Tibial nerve (tissue), 4 donors: ENCODE results near the gene NLE1. TPM values are rescaled to one million over a fixed set of nuclear protein-coding genes. Genes with fewer than 3 reads are reported as not detected.
"Not testable (repeated sequence)": the region's sequence is repeated elsewhere in the genome, so short reads cannot be mapped to it uniquely, and the experiment has no call there.

Source experiments
- DNase-seq, 2 donors: peaks; one replicate each; pipeline ENCODE4 v3.0.0-alpha.2; 2019; ENCODE audit warnings: low spot score in 2 of 2
- H3K27ac ChIP-seq, 4 donors: fragments of 200-600 bp; sonication (generic) in 3 of 4; one replicate each; pipeline ENCODE4 v1.5.1; 2017 to 2019; ENCODE audit warnings: mild to moderate bottlenecking in 1 of 4
- H3K27me3 ChIP-seq, 2 donors: fragments of 200-600 bp; sonication (generic) in 1 of 2; one replicate each; pipeline versions ENCODE4 v1.5.1 to v1.6.0; 2017 to 2019
- H3K36me3 ChIP-seq, 3 donors: fragments of 200-600 bp; sonication (generic); one replicate each; pipeline ENCODE4 v1.5.1; 2018 to 2019
- H3K4me1 ChIP-seq, 4 donors: fragments of 200-600 bp; sonication (generic) in 3 of 4; one replicate each; pipeline ENCODE4 v1.5.1; 2017 to 2019
- H3K4me3 ChIP-seq, 4 donors: fragments of 200-600 bp; sonication (generic) in 3 of 4; one replicate each; pipeline ENCODE4 v1.5.1; 2017 to 2019; ENCODE audit warnings: mild to moderate bottlenecking in 1 of 4, moderate library complexity in 1 of 4
- H3K9me3 ChIP-seq, 4 donors: fragments of 200-600 bp; sonication (generic) in 3 of 4; one replicate each; pipeline ENCODE4 v1.5.1; 2017 to 2019
- EP300 ChIP-seq, 2 donors: sonication (generic); formaldehyde crosslinking; IDR thresholded peaks; one replicate each; pipeline ENCODE4 v1.6.1; 2017; ENCODE audit warnings: antibody characterized with exemption in 2 of 2, mild to moderate bottlenecking in 1 of 2
- POLR2A ChIP-seq, 2 donors: fragments of 450-650 bp; IDR thresholded peaks; one replicate each; pipeline ENCODE4 v1.6.1; 2017; ENCODE audit warnings: antibody characterized with exemption in 2 of 2, mild to moderate bottlenecking in 2 of 2, moderate library complexity in 2 of 2
- WGBS, 2 donors: methylation state at CpG; one replicate each; pipeline ENCODE4 v1.1.5; 2018; 5-methylcytosine and 5-hydroxymethylcytosine counted together
- total RNA-seq, 4 donors: library from RNA; depleted of rRNA; stranded (reverse); fragments of >200 nt; gene quantifications; one replicate each; pipeline ENCODE4 v1.1.0, GENCODE V29; 2016
- TF ChIP-seq, protein P1 (sequence below), 5 experiments: fragments of 200-600 bp in 3 of 5; fragments of 450-650 bp in 2 of 5; sonication (generic) in 3 of 5; IDR thresholded peaks; one replicate each; pipeline ENCODE4 v1.5.1; 2016 to 2019; ENCODE audit warnings: antibody characterized with exemption in 5 of 5, mild to moderate bottlenecking in 3 of 5, moderate library complexity in 2 of 5

The NLE1 gene
- total RNA-seq, 4 donors from 2014 or later, result 10.4 to 32.1 (median 17.1) TPM

DNA sequence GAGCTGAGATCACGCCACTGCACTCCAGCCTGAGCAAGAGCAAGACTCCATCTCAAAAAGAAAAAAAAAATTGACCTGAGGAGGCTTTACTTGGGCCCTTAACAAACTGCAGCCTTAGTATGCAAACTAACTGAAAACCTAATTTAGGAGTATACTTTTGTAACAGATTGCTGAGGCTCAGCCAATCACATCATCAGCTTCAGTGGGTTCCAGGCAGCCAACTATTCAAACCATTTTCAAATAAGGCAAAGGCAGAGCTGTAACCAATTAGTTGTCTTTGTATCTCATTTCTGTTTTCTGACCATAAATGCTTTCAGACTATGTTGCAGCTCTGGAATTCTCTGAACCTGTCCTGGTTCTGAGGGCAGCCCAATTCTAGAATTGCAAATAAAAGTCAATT is 46.4 kb downstream of the NLE1 start:
- 100% methylated on average over 1 of the region's 1 CpG for WGBS, 2 donors
- Histone ChIP-seq H3K36me3 (peaks cover 0 to 32% (median 0%) of the 10 kb centered on the region in 3 donors), H3K4me1 (no peaks in the 10 kb centered on the region), H3K27ac (no peak overlapping the region), H3K4me3 (no peak overlapping the region), H3K9me3 (no peaks in the 10 kb centered on the region), H3K27me3 (no peaks in the 10 kb centered on the region)
- TF ChIP-seq EP300 (IDR thresholded peaks at IDR 0.05) (no peak), POLR2A (IDR thresholded peaks at IDR 0.05) (no peak)
- TF ChIP-seq, protein P1, sequence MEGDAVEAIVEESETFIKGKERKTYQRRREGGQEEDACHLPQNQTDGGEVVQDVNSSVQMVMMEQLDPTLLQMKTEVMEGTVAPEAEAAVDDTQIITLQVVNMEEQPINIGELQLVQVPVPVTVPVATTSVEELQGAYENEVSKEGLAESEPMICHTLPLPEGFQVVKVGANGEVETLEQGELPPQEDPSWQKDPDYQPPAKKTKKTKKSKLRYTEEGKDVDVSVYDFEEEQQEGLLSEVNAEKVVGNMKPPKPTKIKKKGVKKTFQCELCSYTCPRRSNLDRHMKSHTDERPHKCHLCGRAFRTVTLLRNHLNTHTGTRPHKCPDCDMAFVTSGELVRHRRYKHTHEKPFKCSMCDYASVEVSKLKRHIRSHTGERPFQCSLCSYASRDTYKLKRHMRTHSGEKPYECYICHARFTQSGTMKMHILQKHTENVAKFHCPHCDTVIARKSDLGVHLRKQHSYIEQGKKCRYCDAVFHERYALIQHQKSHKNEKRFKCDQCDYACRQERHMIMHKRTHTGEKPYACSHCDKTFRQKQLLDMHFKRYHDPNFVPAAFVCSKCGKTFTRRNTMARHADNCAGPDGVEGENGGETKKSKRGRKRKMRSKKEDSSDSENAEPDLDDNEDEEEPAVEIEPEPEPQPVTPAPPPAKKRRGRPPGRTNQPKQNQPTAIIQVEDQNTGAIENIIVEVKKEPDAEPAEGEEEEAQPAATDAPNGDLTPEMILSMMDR (IDR thresholded peaks at IDR 0.05), result no peak
- no peak for DNase-seq

DNA sequence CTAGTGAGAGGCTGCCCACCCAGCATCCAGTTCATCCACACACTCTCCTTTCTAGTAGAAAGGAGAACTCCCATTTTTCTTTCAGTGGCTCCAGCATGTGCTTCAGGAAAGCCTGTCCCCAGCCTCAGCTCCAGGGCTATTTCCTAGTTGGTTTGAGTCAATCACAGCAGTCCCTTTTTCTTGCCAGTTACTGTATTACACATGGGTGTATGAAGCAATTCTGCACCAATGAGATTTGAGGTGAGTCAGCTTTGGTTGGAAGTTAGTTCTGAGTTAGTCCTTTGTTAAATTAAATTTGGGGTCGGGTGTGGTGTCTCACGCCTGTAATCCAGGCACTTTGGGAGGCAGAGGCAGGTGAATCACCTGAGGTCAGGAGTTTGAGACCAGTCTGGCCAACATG is 47.2 kb downstream of the NLE1 start:
- no peaks in the 10 kb centered on the region for H3K27me3 ChIP-seq
- peaks cover 0 to 24% (median 0%) of the 10 kb centered on the region in 3 donors for H3K36me3 ChIP-seq
- WGBS, 2 donors, result 59 to 74% methylated on average over 2 of the region's 2 CpGs

DNA sequence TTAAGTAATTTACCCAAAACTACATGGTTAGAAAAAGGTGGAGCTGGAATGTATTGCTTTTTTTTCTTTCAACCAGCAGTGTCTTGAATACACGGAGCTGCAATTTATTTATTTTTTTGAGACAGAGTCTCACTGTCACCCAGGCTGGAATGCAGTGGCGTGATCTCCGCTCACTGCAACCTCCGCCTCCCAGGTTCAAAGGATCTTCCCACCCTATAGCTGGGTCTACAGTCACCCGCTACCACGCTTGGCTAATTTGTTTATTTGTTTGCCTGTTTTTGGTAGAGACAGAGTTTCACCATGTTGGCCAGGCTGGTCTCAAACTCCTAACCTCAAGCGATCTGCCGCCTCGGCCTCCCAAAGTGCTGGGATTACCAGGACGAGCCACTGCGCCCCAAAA is 51.4 kb downstream of the NLE1 start:
- peaks cover 0 to 23% (median 9%) of the 10 kb centered on the region in 4 donors for H3K4me1 ChIP-seq
- whole genome bisulfite sequencing, 2 donors, result 87% methylated on average over 11 of the region's 11 CpGs
- H3K27ac ChIP-seq, H3K27me3 ChIP-seq, DNase-seq, H3K4me3 ChIP-seq, H3K9me3 ChIP-seq, H3K36me3 ChIP-seq: not testable (repeated sequence)

More for the DNA sequence above, 47.2 kb downstream of the NLE1 start:
- Histone ChIP-seq H3K4me3 (no peak overlapping the region), H3K27ac (no peak overlapping the region), H3K4me1 (peaks cover 0 to 1% (median 0%) of the 10 kb centered on the region in 4 donors), H3K9me3 (no peaks in the 10 kb centered on the region)
- DNase-seq, result no peak
- TF ChIP-seq, protein P1 (IDR thresholded peaks at IDR 0.05), result no peak
- TF ChIP-seq EP300 (IDR thresholded peaks at IDR 0.05), result no peak
- TF ChIP-seq POLR2A (IDR thresholded peaks at IDR 0.05), result no peak

DNA sequence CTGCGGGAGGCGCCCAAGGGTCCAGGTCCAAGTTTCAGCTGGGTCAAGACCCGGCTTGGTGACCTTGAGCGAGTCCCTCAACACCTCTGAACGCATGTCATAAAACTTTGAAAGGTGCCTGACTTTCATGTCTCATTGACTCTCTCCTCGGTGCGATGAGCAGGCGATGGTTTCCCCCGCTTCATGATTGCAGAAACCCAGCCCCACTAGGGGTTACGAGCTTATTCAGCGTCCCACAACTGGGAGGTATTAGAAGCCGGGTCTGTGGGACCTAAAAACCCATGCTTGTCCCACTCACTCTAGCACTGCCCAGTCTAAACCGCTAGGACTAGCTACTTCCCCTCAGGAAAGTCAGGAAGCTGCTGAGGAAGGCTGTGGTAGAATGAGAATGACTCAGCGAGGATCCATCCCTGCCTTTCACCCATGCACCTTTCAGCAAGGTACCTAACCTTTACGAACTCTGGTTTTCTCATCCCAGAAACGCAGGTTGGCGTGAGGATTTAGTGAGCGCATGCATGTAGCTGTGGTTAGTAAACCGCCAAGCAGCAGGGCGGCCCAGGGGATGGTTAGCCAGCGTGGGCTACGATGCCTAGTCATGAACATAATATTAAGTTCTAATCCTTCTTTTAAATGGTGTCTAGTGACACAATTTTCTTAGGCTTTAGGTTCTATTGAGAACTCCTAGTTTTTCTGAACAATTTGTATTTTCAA is 52.4 kb downstream of the NLE1 start:
- no peaks in the 10 kb centered on the region for H3K36me3 ChIP-seq
- H3K27me3 ChIP-seq, result no peaks in the 10 kb centered on the region
- TF ChIP-seq, protein P1 (IDR thresholded peaks at IDR 0.05), result peak in 3 of 5 experiments; percentile 4 to 53 (median 51)
- TF ChIP-seq POLR2A (IDR thresholded peaks at IDR 0.05), result no peak
- peak overlapping the region; percentile 64 to 98 (median 84) for H3K27ac ChIP-seq
- DNase-seq, result peak in 1 of 2 donors; percentile 7
- 55 to 56% methylated on average over 20 of the region's 22 CpGs for WGBS, 2 donors
- H3K9me3 ChIP-seq, result no peaks in the 10 kb centered on the region
- peak overlapping the region in 3 of 4 donors; percentile 58 to 99 (median 89) for H3K4me3 ChIP-seq
- peaks cover 0 to 23% (median 9%) of the 10 kb centered on the region in 4 donors for H3K4me1 ChIP-seq

DNA sequence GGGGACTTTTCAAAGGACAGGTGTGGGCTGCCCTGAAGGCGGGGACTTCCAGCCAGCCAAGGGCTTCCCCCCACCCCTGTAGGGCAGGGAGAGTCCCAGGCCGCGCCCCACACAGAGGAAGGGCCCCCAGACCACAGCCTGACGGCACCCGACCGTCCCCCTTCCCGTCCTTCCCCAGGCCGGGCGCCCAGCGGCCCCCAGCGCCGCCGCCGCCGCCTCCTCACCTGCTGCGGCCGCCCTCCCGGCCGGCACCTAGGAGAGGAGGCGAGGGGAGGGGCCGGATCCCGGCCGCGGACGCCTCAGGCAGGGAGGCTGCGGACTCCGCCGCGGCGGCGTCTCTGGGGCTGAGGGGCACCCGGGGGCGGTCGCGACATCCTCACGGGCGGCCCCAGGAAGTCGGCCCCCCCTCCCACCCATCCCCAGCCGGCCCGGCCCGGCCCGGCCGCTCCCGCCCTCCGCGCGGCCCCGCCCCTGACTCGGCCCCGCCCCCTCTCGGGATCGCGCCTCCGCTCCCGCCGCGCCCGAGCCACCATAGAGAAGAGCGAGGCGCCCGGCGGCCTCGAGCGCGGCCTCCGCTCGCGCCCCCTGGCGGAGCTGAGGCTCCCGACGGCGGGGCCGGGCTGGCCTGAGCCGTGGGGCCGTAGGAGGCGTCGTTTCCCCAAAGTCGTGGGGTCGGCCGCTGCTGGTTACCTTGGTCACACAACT is 53.1 kb downstream of the NLE1 start:
- Histone ChIP-seq H3K4me1 (peaks cover 0 to 23% (median 9%) of the 10 kb centered on the region in 4 donors), H3K36me3 (no peaks in the 10 kb centered on the region), H3K27ac (peak overlapping the region; percentile 64 to 98 (median 96)), H3K4me3 (peak overlapping the region; percentile 58 to 99 (median 94)), H3K9me3 (no peaks in the 10 kb centered on the region), H3K27me3 (no peaks in the 10 kb centered on the region)
- peak; percentile 75 to 83 for DNase-seq
- TF ChIP-seq, protein P1 (IDR thresholded peaks at IDR 0.05), result peak; percentile 79 to 96 (median 93)
- TF ChIP-seq EP300 (IDR thresholded peaks at IDR 0.05) (peak in 1 of 2 donors; percentile 4), POLR2A (IDR thresholded peaks at IDR 0.05) (peak in 1 of 2 donors; percentile 51)
- WGBS, 2 donors, result 1% methylated on average over 50 of the region's 80 CpGs; no CpG with 5 or more reads in 1 of the 2 donors
